Myocyte (in vitro differentiated cells): ENCODE results near the gene NRGN. TPM values are rescaled to one million over a fixed set of nuclear protein-coding genes. Genes with fewer than 3 reads are reported as not detected.
A peak's percentile ranks its signal among the peaks of the same experiment; 100 is the strongest.
"Not testable (repeated sequence)": the region's sequence is repeated elsewhere in the genome, so short reads cannot be mapped to it uniquely, and the experiment has no call there.

ENCODE experiments used
- DNase-seq: peaks from one replicate; pipeline ENCODE4 v3.0.0-alpha.2; 2012; ENCODE audit warnings: low read depth
- total RNA-seq: library from RNA; depleted of rRNA; stranded (reverse); fragments of >200 nt; gene quantifications from 2 replicates; pipeline ENCODE4 v1.2.3, GENCODE V29; 2014

NRGN gene
- total RNA-seq, 1 donor from 2014 or later, result not detected

GRCh38 chr11:124756033-124756752, 16.5 kb downstream of the NRGN start:
- DNase-seq, result no peak

- no peak for DNase-seq
Observed at GRCh38 chr11:124756753-124757227, 17.0 kb downstream of the NRGN start.

- DNase-seq, result no peak
Observed at GRCh38 chr11:124757320-124757719, 17.6 kb downstream of the NRGN start.

- DNase-seq, result peak; percentile 63
Observed at GRCh38 chr11:124758355-124759265, 18.9 kb downstream of the NRGN start.

GRCh38 chr11:124759266-124760204, 19.8 kb downstream of the NRGN start:
- DNase-seq, result no peak

GRCh38 chr11:124760205-124760652, 20.5 kb downstream of the NRGN start:
- DNase-seq, result no peak

GRCh38 chr11:124760806-124761205, 21.1 kb downstream of the NRGN start:
- DNase-seq, result no peak

GRCh38 chr11:124761301-124762104, 21.8 kb downstream of the NRGN start:
- no peak for DNase-seq

GRCh38 chr11:124762105-124762623, 22.4 kb downstream of the NRGN start, which contains the start of gene ESAM:
ESAM (minus strand) TSS chr11:124762290; CDS start chr11:124762154, 136 bp downstream.
- DNase-seq, result no peak

GRCh38 chr11:124762624-124763155, 22.9 kb downstream of the NRGN start:
- DNase-seq, result no peak

GRCh38 chr11:124763156-124763947, 23.6 kb downstream of the NRGN start:
- peak; percentile 82 for DNase-seq

- DNase-seq, result no peak
Observed at GRCh38 chr11:124766156-124766555, 26.4 kb downstream of the NRGN start.

GRCh38 chr11:124768914-124769313, 29.2 kb downstream of the NRGN start:
- DNase-seq, result no peak

- DNase-seq, result peak; percentile 48
Observed at GRCh38 chr11:124769806-124770774, 30.3 kb downstream of the NRGN start.

- not testable (repeated sequence) for DNase-seq
Observed at GRCh38 chr11:124770959-124771358, 31.2 kb downstream of the NRGN start.

GRCh38 chr11:124776865-124777645, 37.3 kb downstream of the NRGN start:
- no peak for DNase-seq

GRCh38 chr11:124778281-124778680, 38.5 kb downstream of the NRGN start:
- DNase-seq, result no peak
